Epithelial cell of proximal tubule (primary cell): ENCODE results near the gene FANCB. TPM values are rescaled to one million over a fixed set of nuclear protein-coding genes. Genes with fewer than 3 reads are reported as not detected.

Experiments used
- DNase-seq: peaks from one replicate; pipeline ENCODE4 v3.0.0-alpha.2; 2011; ENCODE audit warnings: low read depth
- H3K4me3 ChIP-seq: 2 replicates; pipeline ENCODE4 v1.5.1; 2011; ENCODE audit warnings: low read depth, mild to moderate bottlenecking, low read length
- total RNA-seq: library from RNA; depleted of rRNA; stranded (reverse); fragments of >200 nt; gene quantifications from 2 replicates; pipeline ENCODE4 v1.2.3, GENCODE V29; 2015
- TF ChIP-seq, protein P1 (sequence below): conservative IDR thresholded peaks from 2 replicates; pipeline ENCODE4 v1.5.1; 2012; ENCODE audit warnings: low read depth, mild to moderate bottlenecking, low read length

Gene FANCB
- total RNA-seq, 1 donor from 2014 or later = 3.0 TPM

- H3K4me3 ChIP-seq = no peak overlapping the region
- DNase-seq = no peak
- TF ChIP-seq, protein P1, sequence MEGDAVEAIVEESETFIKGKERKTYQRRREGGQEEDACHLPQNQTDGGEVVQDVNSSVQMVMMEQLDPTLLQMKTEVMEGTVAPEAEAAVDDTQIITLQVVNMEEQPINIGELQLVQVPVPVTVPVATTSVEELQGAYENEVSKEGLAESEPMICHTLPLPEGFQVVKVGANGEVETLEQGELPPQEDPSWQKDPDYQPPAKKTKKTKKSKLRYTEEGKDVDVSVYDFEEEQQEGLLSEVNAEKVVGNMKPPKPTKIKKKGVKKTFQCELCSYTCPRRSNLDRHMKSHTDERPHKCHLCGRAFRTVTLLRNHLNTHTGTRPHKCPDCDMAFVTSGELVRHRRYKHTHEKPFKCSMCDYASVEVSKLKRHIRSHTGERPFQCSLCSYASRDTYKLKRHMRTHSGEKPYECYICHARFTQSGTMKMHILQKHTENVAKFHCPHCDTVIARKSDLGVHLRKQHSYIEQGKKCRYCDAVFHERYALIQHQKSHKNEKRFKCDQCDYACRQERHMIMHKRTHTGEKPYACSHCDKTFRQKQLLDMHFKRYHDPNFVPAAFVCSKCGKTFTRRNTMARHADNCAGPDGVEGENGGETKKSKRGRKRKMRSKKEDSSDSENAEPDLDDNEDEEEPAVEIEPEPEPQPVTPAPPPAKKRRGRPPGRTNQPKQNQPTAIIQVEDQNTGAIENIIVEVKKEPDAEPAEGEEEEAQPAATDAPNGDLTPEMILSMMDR = no peak
These were observed 47.0 kb downstream of the FANCB start for GRCh38 chrX:14825851-14826250.

DNA sequence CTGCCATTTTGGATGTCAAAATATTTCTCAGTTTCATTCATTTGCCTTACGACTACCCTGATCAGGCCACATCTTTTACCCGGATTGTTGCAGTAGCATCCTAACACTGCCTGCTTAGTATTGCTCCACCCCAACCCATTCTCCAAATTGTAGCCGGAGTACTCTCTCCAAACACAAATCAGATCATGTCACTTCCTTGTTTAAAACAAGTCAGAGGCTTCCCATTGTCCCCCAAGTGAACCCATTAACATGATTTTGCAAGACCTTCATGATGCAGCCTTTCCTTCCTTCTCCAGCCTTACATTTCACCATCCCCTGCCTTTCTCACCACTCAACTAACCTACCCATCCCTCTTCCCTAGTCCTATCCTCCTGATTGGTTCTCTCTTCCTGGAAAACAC is 53.1 kb downstream of the FANCB start:
- TF ChIP-seq, protein P1 = no peak
- no peak for DNase-seq
- H3K4me3 ChIP-seq = no peak overlapping the region

- H3K4me3 ChIP-seq = no peak overlapping the region
- no peak for DNase-seq
- TF ChIP-seq, protein P1 = no peak
These were observed 55.3 kb downstream of the FANCB start for GRCh38 chrX:14817571-14817970.

- H3K4me3 ChIP-seq = no peak overlapping the region
- TF ChIP-seq, protein P1 = no peak
- DNase-seq = no peak
These were observed 69.7 kb downstream of the FANCB start for GRCh38 chrX:14802943-14803710.

- TF ChIP-seq, protein P1 = no peak
- H3K4me3 ChIP-seq = no peak overlapping the region
- DNase-seq = no peak
These were observed 71.7 kb downstream of the FANCB start for GRCh38 chrX:14801136-14801535.

GRCh38 chrX:14798805-14799397 is 74.0 kb downstream of the FANCB start:
- TF ChIP-seq, protein P1 = no peak
- no peak for DNase-seq
- no peak overlapping the region for H3K4me3 ChIP-seq

Other genes starting within 250 kb of the FANCB start
- gene MOSPD2, start 352 bp upstream of the FANCB start, total RNA-seq = 6.8 and 9.9 TPM in 2 replicates